H9 (cell line): ENCODE results near the gene ZNF524. TPM values are rescaled to one million over a fixed set of nuclear protein-coding genes. Genes with fewer than 3 reads are reported as not detected.

Experiments used
- DNase-seq: peaks from one replicate; pipeline ENCODE4 v3.0.0-alpha.2; 2017
- H2AFZ ChIP-seq: one replicate; pipeline ENCODE4 v1.6.1; 2013; ENCODE audit warnings: mild to moderate bottlenecking, low read length, control low read depth, moderate library complexity
- H2AK5ac ChIP-seq: 2 replicates; pipeline ENCODE4 v1.6.1; 2013; ENCODE audit warnings: low read length, control low read depth, mixed read lengths; ENCODE audit not compliant: insufficient read length
- H2BK120ac ChIP-seq: one replicate; pipeline ENCODE4 v1.6.1; 2013; ENCODE audit warnings: low read depth, mild to moderate bottlenecking, low read length, control low read depth, inconsistent platforms; ENCODE audit not compliant: poor library complexity, severe bottlenecking
- H2BK12ac ChIP-seq: 2 replicates; pipeline ENCODE4 v1.6.1; 2013; ENCODE audit warnings: low read length, control low read depth, mixed read lengths, low read depth; ENCODE audit not compliant: insufficient read length
- H2BK15ac ChIP-seq: 2 replicates; pipeline ENCODE4 v1.6.1; 2013; ENCODE audit warnings: low read depth, low read length, control low read depth
- H2BK20ac ChIP-seq: one replicate; pipeline ENCODE4 v1.6.1; 2013; ENCODE audit warnings: low read depth, mild to moderate bottlenecking, low read length, control low read depth, inconsistent platforms; ENCODE audit not compliant: poor library complexity, severe bottlenecking
- H2BK5ac ChIP-seq: 2 replicates; pipeline ENCODE4 v1.6.1; 2013; ENCODE audit warnings: low read length, control low read depth, mixed read lengths; ENCODE audit not compliant: insufficient read length
- H3K14ac ChIP-seq: 2 replicates; pipeline ENCODE4 v1.6.1; 2013; ENCODE audit warnings: low read length, control low read depth; ENCODE audit not compliant: insufficient read depth
- H3K18ac ChIP-seq: 2 replicates; pipeline ENCODE4 v1.6.1; 2013; ENCODE audit warnings: low read depth, mild to moderate bottlenecking, mixed read lengths, low read length, control low read depth; ENCODE audit not compliant: insufficient read length
- H3K23ac ChIP-seq: 2 replicates; pipeline ENCODE4 v1.6.1; 2013; ENCODE audit warnings: low read length, control low read depth, mixed read lengths, low read depth; ENCODE audit not compliant: insufficient read length
- H3K23me2 ChIP-seq: 2 replicates; pipeline ENCODE4 v1.6.1; 2013; ENCODE audit warnings: low read depth, mild to moderate bottlenecking, mixed read lengths, low read length, control low read depth; ENCODE audit not compliant: insufficient read length, poor library complexity, severe bottlenecking
- H3K27ac ChIP-seq: 2 replicates; pipeline ENCODE4 v1.5.1; 2013; ENCODE audit warnings: low read length, control low read depth, mixed read lengths, low read depth; ENCODE audit not compliant: insufficient read length
- H3K27me3 ChIP-seq: 2 replicates; pipeline ENCODE4 v1.6.1; 2013; ENCODE audit warnings: low read length, control low read depth, inconsistent platforms; ENCODE audit not compliant: insufficient read depth
- H3K4ac ChIP-seq: 2 replicates; pipeline ENCODE4 v1.6.1; 2013; ENCODE audit warnings: low read depth, mild to moderate bottlenecking, control low read depth, inconsistent platforms, low read length, moderate library complexity
- H3K4me1 ChIP-seq: 2 replicates; pipeline ENCODE4 v1.6.1; 2013; ENCODE audit warnings: low read length, control low read depth, inconsistent platforms; ENCODE audit not compliant: insufficient read depth
- H3K4me2 ChIP-seq: 2 replicates; pipeline ENCODE4 v1.6.1; 2013; ENCODE audit warnings: low read length, control low read depth, mixed read lengths; ENCODE audit not compliant: insufficient read length, insufficient read depth
- H3K56ac ChIP-seq: 2 replicates; pipeline ENCODE4 v1.6.1; 2013; ENCODE audit warnings: low read depth, mild to moderate bottlenecking, mixed read lengths, low read length, control low read depth; ENCODE audit not compliant: insufficient read length
- H3K79me1 ChIP-seq: 2 replicates; pipeline ENCODE4 v1.6.1; 2013; ENCODE audit warnings: low read depth, mild to moderate bottlenecking, moderate library complexity, low read length, control low read depth, inconsistent platforms; ENCODE audit not compliant: insufficient read depth, poor library complexity, severe bottlenecking
- H3K79me2 ChIP-seq: 2 replicates; pipeline ENCODE4 v1.6.1; 2013; ENCODE audit warnings: low read length, control low read depth, inconsistent platforms; ENCODE audit not compliant: insufficient read depth
- H3K9ac ChIP-seq: 2 replicates; pipeline ENCODE4 v1.6.1; 2013; ENCODE audit warnings: low read length, control low read depth, mixed read lengths; ENCODE audit not compliant: insufficient read length; ENCODE audit errors: extremely low read depth
- H3K9me3 ChIP-seq: one replicate; pipeline ENCODE4 v1.6.1; 2013; ENCODE audit warnings: low read depth, low read length, inconsistent platforms; ENCODE audit not compliant: control insufficient read depth
- H3T11ph ChIP-seq: one replicate; pipeline ENCODE4 v1.6.1; 2013; ENCODE audit warnings: mild to moderate bottlenecking, low read length, control low read depth, inconsistent platforms
- H4K20me1 ChIP-seq: one replicate; pipeline ENCODE4 v1.6.1; 2013; ENCODE audit not compliant: control insufficient read depth, insufficient read length, insufficient read depth
- H4K5ac ChIP-seq: 2 replicates; pipeline ENCODE4 v1.6.1; 2013; ENCODE audit warnings: low read depth, mild to moderate bottlenecking, mixed read lengths, low read length, control low read depth; ENCODE audit not compliant: insufficient read length
- H4K8ac ChIP-seq: replicated peaks from 2 replicates; pipeline ENCODE4 v1.6.1; 2013; ENCODE audit warnings: low read length, control low read depth, mixed read lengths, low read depth; ENCODE audit not compliant: insufficient read length
- H4K91ac ChIP-seq: 2 replicates; pipeline ENCODE4 v1.6.1; 2013; ENCODE audit warnings: low read depth, mild to moderate bottlenecking, moderate library complexity, mixed read lengths, low read length, control low read depth; ENCODE audit not compliant: insufficient read length
- H3K27ac Mint-ChIP-seq, 3 experiments: 2 replicates in 2 of 3; 3 replicates in 1 of 3; pipeline ENCODE4 v1.8.0; 2020 to 2021; ENCODE audit warnings: mixed read lengths in 3 of 3, mild to moderate bottlenecking in 1 of 3, moderate library complexity in 1 of 3
- H3K27me3 Mint-ChIP-seq: 2 replicates; pipeline ENCODE4 v1.8.0; 2021; ENCODE audit warnings: low read depth, mild to moderate bottlenecking, moderate library complexity, mixed read lengths
- H3K36me3 Mint-ChIP-seq, 3 experiments: 2 replicates in 2 of 3; 3 replicates in 1 of 3; pipeline ENCODE4 v1.8.0; 2020 to 2021; ENCODE audit warnings: low read depth in 3 of 3, mixed read lengths in 3 of 3; ENCODE audit not compliant: insufficient read depth in 1 of 3
- H3K4me1 Mint-ChIP-seq, 2 experiments: 2 replicates each; pipeline ENCODE4 v1.8.0; 2020; ENCODE audit warnings: mixed read lengths in 2 of 2
- H3K4me3 Mint-ChIP-seq, 2 experiments: 2 replicates in 1 of 2; 3 replicates in 1 of 2; pipeline ENCODE4 v1.8.0; 2020 to 2021; ENCODE audit warnings: mild to moderate bottlenecking in 2 of 2, mixed read lengths in 2 of 2, moderate library complexity in 1 of 2
- H3K9me3 Mint-ChIP-seq, 2 experiments: 2 replicates in 1 of 2; 3 replicates in 1 of 2; pipeline ENCODE4 v1.8.0; 2020; ENCODE audit warnings: mild to moderate bottlenecking in 2 of 2, mixed read lengths in 2 of 2, moderate library complexity in 1 of 2
- WGBS: extraction: QIAGEN DNeasy Blood & Tissue Kit; methylation state at CpG from one replicate; pipeline ENCODE4 v1.1.7; 2013; ENCODE audit warnings: missing lambda C conversion rate, low lambda C conversion rate, mixed read lengths; ENCODE audit not compliant: insufficient read length; ENCODE audit errors: extremely low coverage; 5-methylcytosine and 5-hydroxymethylcytosine counted together
- total RNA-seq: library from RNA; stranded (reverse); gene quantifications from 2 replicates; pipeline ENCODE4 v1.2.1, GENCODE V29; 2021
- TF ChIP-seq, protein P1 (sequence below): fragments of 200-600 bp; sonication (generic); conservative IDR thresholded peaks from 3 replicates; pipeline ENCODE4 v1.8.0; 2021; ENCODE audit warnings: antibody characterized with exemption, mild to moderate bottlenecking

ZNF524 gene
- total RNA-seq, 1 experiment from 2014 or later = 3.0 TPM

DNA sequence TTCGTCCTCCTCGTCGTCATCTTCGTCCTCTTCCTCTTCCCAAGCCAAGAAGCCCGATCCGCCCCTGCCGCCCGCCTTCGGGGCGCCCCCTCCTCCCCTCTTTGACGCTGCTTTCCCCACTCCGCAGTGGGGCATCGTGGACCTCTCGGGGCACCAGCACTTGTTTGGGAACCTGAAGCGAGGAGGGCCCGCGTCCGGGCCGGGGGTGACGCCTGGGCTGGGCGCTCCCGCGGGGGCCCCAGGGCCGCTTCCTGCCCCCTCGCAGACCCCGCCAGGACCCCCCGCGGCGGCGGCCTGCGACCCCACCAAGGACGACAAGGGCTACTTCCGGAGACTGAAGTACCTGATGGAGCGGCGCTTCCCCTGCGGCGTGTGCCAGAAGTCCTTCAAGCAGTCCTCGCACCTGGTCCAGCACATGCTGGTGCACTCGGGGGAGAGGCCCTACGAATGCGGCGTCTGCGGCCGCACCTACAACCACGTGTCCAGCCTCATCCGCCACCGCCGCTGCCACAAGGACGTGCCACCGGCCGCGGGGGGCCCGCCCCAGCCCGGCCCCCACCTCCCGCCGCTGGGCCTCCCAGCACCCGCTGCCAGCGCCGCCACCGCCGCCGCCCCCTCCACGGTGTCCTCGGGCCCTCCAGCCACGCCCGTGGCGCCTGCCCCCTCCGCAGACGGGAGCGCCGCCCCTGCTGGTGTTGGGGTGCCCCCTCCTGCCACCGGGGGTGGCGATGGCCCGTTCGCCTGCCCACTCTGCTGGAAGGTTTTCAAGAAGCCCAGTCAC, 14.0 kb downstream of the ZNF524 start:
- H3K23ac ChIP-seq = no peak overlapping the region
- no peaks in the 10 kb centered on the region for H3K27me3 ChIP-seq
- H2BK5ac ChIP-seq = no peak overlapping the region
- no peak overlapping the region for H2BK20ac ChIP-seq
- H4K91ac ChIP-seq = no peak overlapping the region
- TF ChIP-seq, protein P1, sequence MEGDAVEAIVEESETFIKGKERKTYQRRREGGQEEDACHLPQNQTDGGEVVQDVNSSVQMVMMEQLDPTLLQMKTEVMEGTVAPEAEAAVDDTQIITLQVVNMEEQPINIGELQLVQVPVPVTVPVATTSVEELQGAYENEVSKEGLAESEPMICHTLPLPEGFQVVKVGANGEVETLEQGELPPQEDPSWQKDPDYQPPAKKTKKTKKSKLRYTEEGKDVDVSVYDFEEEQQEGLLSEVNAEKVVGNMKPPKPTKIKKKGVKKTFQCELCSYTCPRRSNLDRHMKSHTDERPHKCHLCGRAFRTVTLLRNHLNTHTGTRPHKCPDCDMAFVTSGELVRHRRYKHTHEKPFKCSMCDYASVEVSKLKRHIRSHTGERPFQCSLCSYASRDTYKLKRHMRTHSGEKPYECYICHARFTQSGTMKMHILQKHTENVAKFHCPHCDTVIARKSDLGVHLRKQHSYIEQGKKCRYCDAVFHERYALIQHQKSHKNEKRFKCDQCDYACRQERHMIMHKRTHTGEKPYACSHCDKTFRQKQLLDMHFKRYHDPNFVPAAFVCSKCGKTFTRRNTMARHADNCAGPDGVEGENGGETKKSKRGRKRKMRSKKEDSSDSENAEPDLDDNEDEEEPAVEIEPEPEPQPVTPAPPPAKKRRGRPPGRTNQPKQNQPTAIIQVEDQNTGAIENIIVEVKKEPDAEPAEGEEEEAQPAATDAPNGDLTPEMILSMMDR = no peak
- no peak overlapping the region for H3K4ac ChIP-seq
- H2BK12ac ChIP-seq = no peak overlapping the region
- no peak overlapping the region for H3K18ac ChIP-seq
- H3T11ph ChIP-seq = no peak overlapping the region
- H3K27me3 Mint-ChIP-seq = peaks cover 2% of the 10 kb centered on the region
- no peak overlapping the region for H3K4me3 Mint-ChIP-seq
- peaks cover 15 to 40% (median 36%) of the 10 kb centered on the region in 3 experiments for H3K36me3 Mint-ChIP-seq
- no peaks in the 10 kb centered on the region for H3K9me3 Mint-ChIP-seq
- no peak overlapping the region for H3K4me2 ChIP-seq
- no peak overlapping the region for H2AFZ ChIP-seq
- peaks cover 0 to 2% of the 10 kb centered on the region in 2 experiments; a peak in 1 of 4 replicates for H3K4me1 Mint-ChIP-seq
- no CpG with 5 or more reads among the region's 75 CpGs for WGBS
- no peak overlapping the region for H4K8ac ChIP-seq
- H2BK15ac ChIP-seq = no peak overlapping the region
- H3K14ac ChIP-seq = no peak overlapping the region
- H3K9ac ChIP-seq = no peak overlapping the region
- H3K79me2 ChIP-seq = 0 out of 2 replicates have a peak, but pooled peaks cover 1% of the 10 kb centered on the region
- no peak overlapping the region for H2BK120ac ChIP-seq
- no peak overlapping the region for H4K5ac ChIP-seq
- no peak overlapping the region for H3K56ac ChIP-seq
- H3K27ac ChIP-seq = no peak overlapping the region
- H3K79me1 ChIP-seq = no peaks in the 10 kb centered on the region
- H3K4me1 ChIP-seq = no peaks in the 10 kb centered on the region
- no peak overlapping the region for H3K27ac Mint-ChIP-seq
- no peak for DNase-seq
- H3K9me3 ChIP-seq = no peaks in the 10 kb centered on the region
- H2AK5ac ChIP-seq = no peak overlapping the region
- no peaks in the 10 kb centered on the region for H3K23me2 ChIP-seq
- no peaks in the 10 kb centered on the region for H4K20me1 ChIP-seq
